Heart right ventricle (tissue), 16 donors: ENCODE data around the gene ARF4. TPM values are rescaled to one million over a fixed set of nuclear protein-coding genes. Genes with fewer than 3 reads are reported as not detected.
"Not testable (repeated sequence)": the region's sequence is repeated elsewhere in the genome, so short reads cannot be mapped to it uniquely, and the experiment has no call there.

Source experiments
- ATAC-seq, 8 donors: fragments of 200-7000 bp; cut with Tn5 transposase; one replicate each; pipeline ENCODE4 v1.9.1; 2020; ENCODE audit warnings: mild to moderate bottlenecking in 8 of 8, moderate library complexity in 8 of 8, moderate number of reproducible peaks in 1 of 8
- DNase-seq, 2 donors: peaks; one replicate each; pipeline ENCODE4 v3.0.0-alpha.2; 2020
- H3K27ac ChIP-seq, 10 donors: fragments of 200-600 bp; sonication (generic) in 2 of 10; one replicate each; pipeline versions ENCODE4 v1.5.0 to v1.8.0; 2020 to 2022; ENCODE audit warnings: mild to moderate bottlenecking in 3 of 10
- H3K27me3 ChIP-seq, 7 donors: fragments of 200-600 bp; one replicate each; pipeline ENCODE4 v1.8.0; 2021 to 2022; ENCODE audit warnings: mild to moderate bottlenecking in 2 of 7
- H3K36me3 ChIP-seq, 9 donors: fragments of 200-600 bp; sonication (generic) in 1 of 9; one replicate each; pipeline versions ENCODE4 v1.5.0 to v1.8.0; 2020 to 2022; ENCODE audit warnings: mild to moderate bottlenecking in 2 of 9
- H3K4me1 ChIP-seq, 9 donors: fragments of 200-600 bp; sonication (generic) in 1 of 9; one replicate each; pipeline versions ENCODE4 v1.5.0 to v1.8.0; 2020 to 2022; ENCODE audit warnings: mild to moderate bottlenecking in 4 of 9
- H3K4me3 ChIP-seq, 10 donors: fragments of 200-600 bp; sonication (generic) in 2 of 10; one replicate each; pipeline versions ENCODE4 v1.5.0 to v1.8.0; 2020 to 2022; ENCODE audit warnings: mild to moderate bottlenecking in 7 of 10, moderate library complexity in 2 of 10
- H3K9me3 ChIP-seq, 11 donors: fragments of 200-600 bp in 10 of 11; sonication (generic) in 2 of 11; one replicate each; pipeline versions ENCODE4 v1.5.0 to v1.8.0; 2013 to 2022; ENCODE audit warnings: mild to moderate bottlenecking in 2 of 11, control low read depth in 1 of 11, moderate library complexity in 1 of 11
- WGBS, 2 donors: extraction: QIAGEN DNeasy Blood & Tissue Kit; methylation state at CpG; one replicate each; pipeline ENCODE4 v1.1.7; 2013; ENCODE audit warnings: inconsistent platforms in 1 of 2; 5-methylcytosine and 5-hydroxymethylcytosine counted together
- intact Hi-C, 10 donors: fragments of 100-400 bp; cut with DNase I; formaldehyde crosslinking; loops; one replicate each; pipeline versions ENCODE4 v1.11.1 to v1.14.2; 2022
- long read RNA-seq, 3 donors: library from polyadenylated mRNA; unstranded; transcript quantifications; one replicate each; pipeline ENCODE4 v2.0.0, GENCODE V29; 2020 to 2021
- polyA plus RNA-seq, 2 donors: library from polyadenylated mRNA; stranded (reverse); fragments of 200-250 nt; gene quantifications; one replicate each; pipeline ENCODE4 v1.2.3, GENCODE V29; 2013
- total RNA-seq, 10 donors: library from RNA; stranded (reverse); fragmentation: NEBNext Ultra II Directional in 3 of 10; extraction: Animal tissue kit (Norgen Biotek cat#: 25700) in 3 of 10; gene quantifications; one replicate each; pipeline versions ENCODE4 v1.2.1 to v1.2.4, GENCODE V29; 2021 to 2023
- TF ChIP-seq, protein P1 (sequence below), 9 donors: fragments of 200-600 bp; sonication (generic) in 2 of 9; IDR thresholded peaks; one replicate each; pipeline versions ENCODE4 v1.5.0 to v1.8.0; 2021 to 2022; ENCODE audit warnings: antibody characterized with exemption in 9 of 9, mild to moderate bottlenecking in 5 of 9, moderate library complexity in 1 of 9
- donor health status: Arrhythmogenic right ventricular cardiomyopathy.
- donor health status: ischemic (EF 13 %, LVEDD 7.1; RV severe dilation, severe dysfunction).
- donor health status: healthy with polysubstance abuse.
- donor health status: DM: no; HTN: yes; CAD: no.
- donor health status: DM: no; HTN: no; CAD: no.
- donor health status: ischemic (EF 25% LVEDD 6.9; RV normal size, moderate dysfunction).
- donor health status: ischemic (EF 25% LVEDD 5.7; RV mildly dilated, moderate dysfunction).
- donor health status: healthy.
- donor health status: DM: yes; HTN: yes; CAD: no.
- donor health status: Ischemic cardiomyopathy.
- donor health status: ischemic (EF 35%, LVEDD 5.7; RV mildly dilated, moderate dysfunction).
- donor health status: nonischemic (EF 11% LVEDD 7.7; RV severe dilation, severe dysfunction).
- donor health status: DM: yes; HTN: yes; CAD: no.
- donor health status: PGD.
- donor health status: ischemic (EF 29% LVEDD 5.4; RV normal size, mild dysfunction).
- donor health status: nonischemic (EF 23%, LVEDD 6.1; RV moderate dilation, normal function).

The ARF4 gene
- total RNA-seq (10 to 100 TPM; 56.4 to 83.3 (median 73.7) TPM), polyA plus RNA-seq (100 to 1,000 TPM in 1 of 2 donors, 10 to 100 TPM in 1; 25.7 to 130 TPM)
- long read RNA-seq, donor 1, transcript ARF4-201 (6 exons, 1,660 nt) = major isoform, 22 of 25 reads
- long read RNA-seq, donor 1, partial matches to known transcripts = 1 of 25 reads
- long read RNA-seq, donor 1, other reads (novel, unspliced or antisense) = 2 of 25 reads
- long read RNA-seq, donor 2, transcript ARF4-201 (6 exons, 1,660 nt) = major isoform, 47 of 51 reads
- long read RNA-seq, donor 2, partial matches to known transcripts = 2 of 51 reads
- long read RNA-seq, donor 2, other reads (novel, unspliced or antisense) = 2 of 51 reads
- long read RNA-seq, donor 3, transcript ARF4-201 (6 exons, 1,660 nt) = major isoform, 95 of 98 reads
- long read RNA-seq, donor 3, partial matches to known transcripts = 0 of 98 reads
- long read RNA-seq, donor 3, other reads (novel, unspliced or antisense) = 3 of 98 reads

DNA sequence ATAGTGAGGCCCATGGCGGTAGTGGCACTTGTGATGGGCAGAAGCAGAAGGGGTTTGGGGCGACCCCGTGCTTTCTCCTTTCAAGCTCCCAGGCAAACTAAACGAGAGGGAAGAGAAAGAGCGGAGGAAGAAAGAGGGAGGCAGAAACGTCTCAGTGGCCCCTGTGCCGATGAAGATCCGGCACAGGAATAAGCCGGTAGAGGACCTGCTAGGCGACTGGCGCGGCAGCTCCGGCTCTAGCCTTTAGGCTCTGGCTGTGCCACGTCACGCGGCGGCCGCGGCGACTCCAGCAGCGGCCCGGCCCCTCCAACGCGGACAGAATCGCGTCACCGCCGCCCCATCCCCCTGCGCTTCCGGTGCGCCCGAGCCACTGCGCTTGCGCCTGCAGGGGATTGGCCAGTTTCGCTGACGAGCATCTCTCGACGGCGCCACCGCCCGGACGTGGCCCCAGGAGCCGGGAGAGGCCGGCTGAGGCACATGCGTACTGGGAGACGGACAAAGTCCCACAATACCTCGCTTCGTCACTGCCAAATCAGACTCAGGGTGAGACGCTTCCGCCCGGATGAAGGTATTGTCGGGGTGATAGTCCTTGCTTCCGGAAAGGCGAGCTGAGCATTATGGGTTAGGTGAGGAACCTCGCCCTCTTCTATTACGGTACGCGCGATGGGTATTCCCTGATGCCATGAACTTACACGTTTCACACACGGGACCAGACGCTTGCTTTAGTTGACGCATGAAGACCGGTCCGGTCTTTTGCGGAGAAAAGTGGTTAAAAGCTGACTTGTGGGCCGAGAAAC, at the start of gene ARF4:
TSS of gene ARF4 (minus strand) at position 218 of the 797 bp plus-strand sequence. CDS start at position 14, 204 bp downstream.
- no peaks in the 10 kb centered on the region for H3K27me3 ChIP-seq
- no peaks in the 10 kb centered on the region for H3K9me3 ChIP-seq
- H3K4me1 ChIP-seq = peaks cover 5 to 60% (median 51%) of the 10 kb centered on the region in 9 donors
- H3K36me3 ChIP-seq = peaks cover 0 to 22% (median 0%) of the 10 kb centered on the region in 9 donors
- peak; percentile 96 to 97 (median 96) for ATAC-seq
- peak within 1 kb of the TSS; percentile 84 to 99 (median 96) for H3K27ac ChIP-seq
- peak within 1 kb of the TSS; percentile 67 to 97 (median 86) for H3K4me3 ChIP-seq
- peak; percentile 99 to 100 for DNase-seq
- intact Hi-C loops = loop anchor here in 6 of 10 donors (2.0 to 5.0 kb wide), 3 partner anchors 40 to 160 kb away; partner anchors contain the start of genes PDE12 (in 6 of the 6) and SLMAP (in 2 of the 6)
- WGBS, 2 donors = 0% methylated on average over 67 of the region's 67 CpGs
- TF ChIP-seq, protein P1, sequence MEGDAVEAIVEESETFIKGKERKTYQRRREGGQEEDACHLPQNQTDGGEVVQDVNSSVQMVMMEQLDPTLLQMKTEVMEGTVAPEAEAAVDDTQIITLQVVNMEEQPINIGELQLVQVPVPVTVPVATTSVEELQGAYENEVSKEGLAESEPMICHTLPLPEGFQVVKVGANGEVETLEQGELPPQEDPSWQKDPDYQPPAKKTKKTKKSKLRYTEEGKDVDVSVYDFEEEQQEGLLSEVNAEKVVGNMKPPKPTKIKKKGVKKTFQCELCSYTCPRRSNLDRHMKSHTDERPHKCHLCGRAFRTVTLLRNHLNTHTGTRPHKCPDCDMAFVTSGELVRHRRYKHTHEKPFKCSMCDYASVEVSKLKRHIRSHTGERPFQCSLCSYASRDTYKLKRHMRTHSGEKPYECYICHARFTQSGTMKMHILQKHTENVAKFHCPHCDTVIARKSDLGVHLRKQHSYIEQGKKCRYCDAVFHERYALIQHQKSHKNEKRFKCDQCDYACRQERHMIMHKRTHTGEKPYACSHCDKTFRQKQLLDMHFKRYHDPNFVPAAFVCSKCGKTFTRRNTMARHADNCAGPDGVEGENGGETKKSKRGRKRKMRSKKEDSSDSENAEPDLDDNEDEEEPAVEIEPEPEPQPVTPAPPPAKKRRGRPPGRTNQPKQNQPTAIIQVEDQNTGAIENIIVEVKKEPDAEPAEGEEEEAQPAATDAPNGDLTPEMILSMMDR (IDR thresholded peaks at IDR 0.05) = peak in 6 of 9 donors; percentile 5 to 59 (median 37)

DNA sequence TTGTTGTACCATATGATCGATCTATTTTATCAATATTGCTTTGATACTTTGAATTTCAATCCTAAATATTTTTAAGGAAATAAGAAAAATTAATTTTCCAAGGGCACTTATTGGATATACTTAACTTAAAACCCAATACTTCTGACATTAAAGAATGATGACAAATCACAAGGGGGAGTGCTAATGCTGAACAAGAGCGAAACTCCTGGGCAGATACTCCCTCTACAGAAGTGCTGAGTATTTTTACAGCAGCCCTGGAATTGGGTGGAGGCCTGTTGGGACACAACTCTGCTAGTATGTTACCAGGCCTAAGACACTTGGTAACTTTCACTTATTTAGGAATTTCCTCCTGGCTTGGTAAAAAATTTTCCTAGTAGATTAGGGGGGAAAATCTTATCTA, 49.6 kb upstream of the ARF4 start:
- Histone ChIP-seq H3K9me3 (peaks cover 0 to 14% (median 3%) of the 10 kb centered on the region in 11 donors), H3K27me3 (no peaks in the 10 kb centered on the region), H3K4me3 (no peak overlapping the region), H3K27ac (peak overlapping the region in 4 of 10 donors; percentile 13 to 56 (median 42)), H3K4me1 (peaks cover 0 to 15% (median 6%) of the 10 kb centered on the region in 9 donors), H3K36me3 (peaks cover 0 to 82% (median 30%) of the 10 kb centered on the region in 9 donors)
- ATAC-seq (peak; percentile 76 to 94 (median 86)), DNase-seq (peak in 1 of 2 donors; percentile 15)
- TF ChIP-seq, protein P1 (IDR thresholded peaks at IDR 0.05) = peak in 6 of 9 donors; percentile 34 to 59 (median 52)
- intact Hi-C loops = loop anchor here in 8 of 10 donors (5.0 to 10.0 kb wide), 3 partner anchors 178 to 188 kb away; no protein-coding TSS in a partner anchor
- 67 to 68% methylated on average over 2 of the region's 2 CpGs for WGBS, 2 donors

DNA sequence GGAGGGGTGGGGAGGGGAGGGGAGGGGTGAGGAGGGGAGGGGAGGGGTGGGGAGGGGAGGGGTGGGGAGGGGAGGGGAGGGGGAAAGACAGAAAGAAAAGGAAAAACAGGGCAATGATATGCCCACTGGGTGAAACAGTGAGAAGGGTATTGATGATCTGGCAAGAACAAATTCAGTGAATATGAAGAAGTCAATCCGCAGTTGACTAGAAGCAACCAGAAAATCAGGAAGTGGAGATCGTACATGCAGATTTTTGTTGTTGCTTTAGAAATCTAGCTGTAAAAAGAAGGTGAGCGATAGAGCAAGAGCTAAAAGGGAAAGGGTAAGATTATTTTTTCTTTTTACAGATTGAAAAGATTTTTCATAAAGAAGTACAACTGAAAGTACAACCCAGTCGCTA, 47.6 kb upstream of the ARF4 start:
- TF ChIP-seq, protein P1 (IDR thresholded peaks at IDR 0.05) = no peak
- 92 to 93% methylated on average over 4 of the region's 4 CpGs for WGBS, 2 donors
- H3K9me3 ChIP-seq = peaks cover 0 to 14% (median 3%) of the 10 kb centered on the region in 11 donors
- H3K4me3 ChIP-seq = no peak overlapping the region
- no peaks in the 10 kb centered on the region for H3K27me3 ChIP-seq
- no peak for ATAC-seq
- H3K27ac ChIP-seq = no peak overlapping the region
- peaks cover 0 to 15% (median 6%) of the 10 kb centered on the region in 9 donors for H3K4me1 ChIP-seq
- H3K36me3 ChIP-seq = peaks cover 0 to 85% (median 36%) of the 10 kb centered on the region in 9 donors
- no peak for DNase-seq
- intact Hi-C loops = loop anchor here in 8 of 10 donors (5.0 to 10.0 kb wide), 3 partner anchors 180 to 190 kb away; no protein-coding TSS in a partner anchor

DNA sequence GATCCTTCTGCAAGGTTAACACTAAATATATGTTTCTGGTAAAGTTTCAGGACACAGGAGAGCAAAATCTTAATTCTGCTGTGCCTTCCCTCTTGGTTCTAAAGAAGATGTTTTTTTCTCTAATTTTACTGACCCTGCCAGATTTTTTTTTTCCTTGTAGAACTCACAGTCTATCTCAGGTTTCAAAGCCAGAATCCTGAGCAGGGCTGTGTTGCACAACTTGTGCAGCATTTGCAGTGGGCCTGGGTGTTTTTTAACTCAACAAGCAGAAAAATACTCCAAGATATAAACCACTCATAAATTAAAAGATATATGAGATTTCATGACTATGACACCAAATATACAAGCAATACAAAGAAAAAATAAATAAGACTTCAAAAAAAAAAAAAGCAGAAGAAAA, 40.2 kb upstream of the ARF4 start:
- TF ChIP-seq, protein P1 (IDR thresholded peaks at IDR 0.05) = no peak
- Histone ChIP-seq H3K9me3 (no peaks in the 10 kb centered on the region), H3K27me3 (no peaks in the 10 kb centered on the region), H3K4me3 (no peak overlapping the region), H3K27ac (no peak overlapping the region), H3K36me3 (peaks cover 0 to 98% (median 58%) of the 10 kb centered on the region in 9 donors), H3K4me1 (no peaks in the 10 kb centered on the region)
- ATAC-seq = no peak
- intact Hi-C loops = no loop called here
- DNase-seq = no peak

DNA sequence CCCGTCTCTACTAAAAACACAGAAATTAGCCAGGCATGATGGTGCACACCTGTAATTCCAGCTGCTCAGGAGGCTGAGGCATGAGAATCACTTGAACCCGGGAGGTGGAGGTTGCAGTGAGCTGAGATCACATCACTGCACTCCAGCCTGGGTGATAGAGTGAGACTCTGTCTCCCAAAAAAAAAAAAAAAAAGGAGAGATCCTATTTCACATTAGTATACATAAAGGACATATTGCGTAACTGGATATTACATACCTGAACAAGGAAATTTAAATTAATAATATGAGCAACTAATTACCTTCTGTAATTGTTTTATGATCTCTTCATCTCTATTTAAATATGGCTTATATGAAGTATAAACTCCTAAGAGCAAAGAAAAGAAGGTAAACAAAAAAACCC, 37.1 kb upstream of the ARF4 start:
- H3K27me3 ChIP-seq, ATAC-seq, intact Hi-C loops, H3K4me1 ChIP-seq, H3K27ac ChIP-seq, H3K9me3 ChIP-seq, DNase-seq, H3K4me3 ChIP-seq: not testable (repeated sequence)
- WGBS, 2 donors = 94 to 96% methylated on average over 3 of the region's 3 CpGs
- H3K36me3 ChIP-seq = peaks cover 0 to 98% (median 48%) of the 10 kb centered on the region in 9 donors
